ENCODE measurements around the gene IFNAR2. TPM values are rescaled to one million over a fixed set of nuclear protein-coding genes. Genes with fewer than 3 reads are reported as not detected.

IFNAR2 gene
- total RNA-seq, 3 donors from 2014 or later, result 10.4 to 16.5 (median 15.1) TPM

DNA sequence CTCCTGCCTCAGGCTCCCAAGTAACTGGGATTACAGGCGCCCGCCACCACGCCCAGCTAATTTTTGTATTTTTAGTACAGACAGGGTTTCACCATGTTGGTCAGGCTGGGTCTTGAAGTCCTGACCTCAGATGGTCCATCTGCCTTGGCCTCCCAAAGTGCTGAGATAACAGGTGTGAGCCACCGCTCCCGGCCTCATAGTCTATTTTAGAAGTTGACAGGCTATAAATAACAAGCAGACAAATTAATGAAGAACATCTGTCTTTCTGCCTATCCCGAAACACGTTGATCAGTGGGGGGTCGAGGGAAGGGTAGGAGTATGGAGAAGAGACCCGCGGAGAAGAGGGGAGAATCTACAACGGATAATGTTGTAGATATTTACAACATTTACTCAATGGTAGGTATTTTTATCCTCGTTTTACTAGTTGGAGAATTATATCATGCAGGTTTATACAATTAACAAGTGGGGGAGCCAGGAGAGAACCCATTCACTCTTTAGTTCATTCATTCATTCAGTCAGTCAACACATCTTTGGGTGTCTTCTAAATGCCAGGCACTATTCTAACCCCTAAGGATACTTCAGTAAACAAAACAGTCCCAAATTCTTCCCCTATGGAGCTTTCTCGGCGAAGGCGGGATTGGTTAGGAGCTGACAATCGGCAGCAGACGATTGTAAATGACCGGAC, 497 bp upstream of the IFNAR2 start:
- DNase-seq (ENCODE audit: low spot score in 2 of 2), result no peak
- Histone ChIP-seq H3K4me3 (peak overlapping the region; percentile 97 to 100 (median 98)), H3K4me1 (peaks cover 0 to 6% of the 10 kb centered on the region in 2 donors), H3K36me3 (no peaks in the 10 kb centered on the region), H3K9me3 (no peaks in the 10 kb centered on the region), H3K27ac (peak overlapping the region; percentile 90 to 98), H3K27me3 (no peaks in the 10 kb centered on the region)
- TF ChIP-seq, protein P1, sequence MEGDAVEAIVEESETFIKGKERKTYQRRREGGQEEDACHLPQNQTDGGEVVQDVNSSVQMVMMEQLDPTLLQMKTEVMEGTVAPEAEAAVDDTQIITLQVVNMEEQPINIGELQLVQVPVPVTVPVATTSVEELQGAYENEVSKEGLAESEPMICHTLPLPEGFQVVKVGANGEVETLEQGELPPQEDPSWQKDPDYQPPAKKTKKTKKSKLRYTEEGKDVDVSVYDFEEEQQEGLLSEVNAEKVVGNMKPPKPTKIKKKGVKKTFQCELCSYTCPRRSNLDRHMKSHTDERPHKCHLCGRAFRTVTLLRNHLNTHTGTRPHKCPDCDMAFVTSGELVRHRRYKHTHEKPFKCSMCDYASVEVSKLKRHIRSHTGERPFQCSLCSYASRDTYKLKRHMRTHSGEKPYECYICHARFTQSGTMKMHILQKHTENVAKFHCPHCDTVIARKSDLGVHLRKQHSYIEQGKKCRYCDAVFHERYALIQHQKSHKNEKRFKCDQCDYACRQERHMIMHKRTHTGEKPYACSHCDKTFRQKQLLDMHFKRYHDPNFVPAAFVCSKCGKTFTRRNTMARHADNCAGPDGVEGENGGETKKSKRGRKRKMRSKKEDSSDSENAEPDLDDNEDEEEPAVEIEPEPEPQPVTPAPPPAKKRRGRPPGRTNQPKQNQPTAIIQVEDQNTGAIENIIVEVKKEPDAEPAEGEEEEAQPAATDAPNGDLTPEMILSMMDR (IDR thresholded peaks at IDR 0.05), result no peak
- TF ChIP-seq POLR2AphosphoS5 (IDR thresholded peaks at IDR 0.05) (no peak), POLR2A (IDR thresholded peaks at IDR 0.05) (no peak)
- intact Hi-C loops (cut with DNase I; ENCODE audit: low total_unique reads), result no loop called here

DNA sequence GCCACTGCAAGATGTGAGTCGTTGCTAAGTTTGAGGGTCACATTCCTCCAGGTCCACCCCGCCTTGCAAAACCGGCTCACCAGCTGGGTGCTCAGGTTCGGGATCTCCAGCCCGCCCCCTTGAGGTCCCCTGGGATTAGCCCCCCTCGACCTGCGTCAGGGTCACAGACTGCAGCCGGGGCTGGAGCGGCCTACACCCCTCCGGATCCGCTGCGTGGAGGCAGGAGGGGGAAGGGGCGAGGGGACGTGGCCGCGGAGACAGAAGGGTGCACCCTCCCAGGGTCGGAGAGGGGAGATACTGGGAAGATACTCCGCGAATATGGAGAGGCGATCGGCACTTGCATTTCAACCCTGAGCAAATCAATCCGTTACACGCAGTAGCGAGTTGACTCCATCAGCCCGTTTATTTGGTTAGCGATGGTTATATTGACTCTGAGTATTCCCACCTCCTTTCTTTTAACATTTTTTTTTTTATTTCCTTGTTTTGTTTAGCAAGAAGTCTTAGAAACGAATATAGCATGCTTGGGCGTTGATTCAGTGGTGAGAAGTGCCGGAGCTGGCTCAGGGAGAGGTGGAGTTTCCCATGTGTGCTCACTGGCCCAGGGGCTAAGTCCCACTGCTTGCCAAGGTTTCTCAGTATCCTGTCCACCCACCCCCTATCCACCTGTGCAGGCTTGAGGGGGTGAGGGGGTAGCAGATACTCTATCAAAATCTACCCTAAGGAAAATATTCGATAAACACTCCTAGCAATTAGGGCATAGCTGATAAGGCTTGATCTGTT, 997 bp downstream of the IFNAR2 start:
- TF ChIP-seq POLR2AphosphoS5 (IDR thresholded peaks at IDR 0.05) (no peak), POLR2A (IDR thresholded peaks at IDR 0.05) (no peak)
- TF ChIP-seq, protein P1 (IDR thresholded peaks at IDR 0.05), result no peak
- Histone ChIP-seq H3K27ac (peak overlapping the region; percentile 90 to 98), H3K4me1 (peaks cover 0 to 6% of the 10 kb centered on the region in 2 donors), H3K36me3 (no peaks in the 10 kb centered on the region), H3K27me3 (no peaks in the 10 kb centered on the region), H3K4me3 (peak overlapping the region; percentile 97 to 100 (median 98)), H3K9me3 (no peaks in the 10 kb centered on the region)
- DNase-seq (ENCODE audit: low spot score in 2 of 2), result peak in 1 of 2 donors; percentile 42
- intact Hi-C loops (cut with DNase I; ENCODE audit: low total_unique reads), result no loop called here

DNA sequence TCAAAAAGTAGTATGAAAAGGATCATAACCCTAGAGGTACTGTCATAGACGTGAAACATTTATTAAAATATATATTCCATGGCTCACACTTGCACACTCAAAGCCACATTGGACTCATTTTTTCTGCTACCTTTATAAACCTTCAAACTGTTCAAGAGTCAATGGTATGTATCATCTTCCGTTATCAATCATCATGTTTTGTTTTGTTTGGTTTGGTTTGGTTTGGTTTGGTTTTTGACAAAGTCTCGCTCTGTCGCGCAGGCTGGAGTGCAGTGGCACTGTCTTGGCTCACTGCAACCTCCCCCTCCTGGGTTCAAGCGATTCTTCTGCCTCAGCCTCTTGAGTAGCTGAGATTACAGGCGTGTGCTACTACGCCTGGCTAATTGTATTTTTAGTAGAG, 1.8 kb downstream of the IFNAR2 start:
- DNase-seq (ENCODE audit: low spot score in 2 of 2), result no peak
- Histone ChIP-seq H3K4me3 (peak overlapping the region in 1 of 3 donors; percentile 100), H3K4me1 (peaks cover 0 to 6% of the 10 kb centered on the region in 2 donors), H3K9me3 (no peaks in the 10 kb centered on the region), H3K27ac (peak overlapping the region; percentile 20 to 90), H3K36me3 (no peaks in the 10 kb centered on the region), H3K27me3 (no peaks in the 10 kb centered on the region)
- intact Hi-C loops (cut with DNase I; ENCODE audit: low total_unique reads), result no loop called here
- TF ChIP-seq POLR2A (IDR thresholded peaks at IDR 0.05), result no peak

DNA sequence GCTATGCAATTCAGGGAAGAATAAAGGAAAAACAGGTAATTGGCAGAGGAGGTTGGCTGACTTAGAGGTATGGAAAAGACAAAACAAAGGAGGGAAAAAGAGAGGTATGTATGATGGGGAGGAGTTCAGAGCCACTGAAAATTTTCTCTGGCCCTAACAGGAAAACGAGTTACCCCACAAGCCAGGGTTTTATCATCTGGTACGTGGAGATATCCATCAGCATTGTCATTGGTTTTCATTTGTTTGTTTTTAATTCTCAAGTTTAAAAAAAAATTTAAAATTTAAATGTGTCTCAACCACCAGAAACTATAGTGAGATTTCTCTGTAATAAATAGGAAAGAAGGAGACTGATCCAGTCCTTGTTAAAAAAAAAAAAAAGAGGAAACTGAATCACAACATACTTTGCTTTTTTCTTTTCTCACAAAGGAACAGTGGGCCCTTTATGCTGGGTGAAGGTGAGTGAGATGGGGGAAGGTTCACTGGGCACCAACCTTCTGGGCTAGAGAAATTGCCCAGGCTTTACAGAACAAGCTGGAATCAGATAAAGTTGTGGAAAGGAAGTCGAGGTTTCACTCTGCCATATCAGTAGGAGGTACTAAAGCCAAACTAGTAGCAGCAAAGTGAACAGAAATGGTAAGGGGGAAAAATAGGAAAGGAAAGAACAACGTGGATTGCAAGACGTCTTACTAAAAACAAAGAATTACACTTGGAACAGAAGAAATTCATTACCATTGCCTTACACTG, 2.7 kb downstream of the IFNAR2 start:
- Histone ChIP-seq H3K4me3 (no peak overlapping the region), H3K27me3 (no peaks in the 10 kb centered on the region), H3K9me3 (no peaks in the 10 kb centered on the region), H3K4me1 (peaks cover 0 to 6% of the 10 kb centered on the region in 2 donors), H3K27ac (peak overlapping the region in 1 of 2 donors; percentile 90), H3K36me3 (no peaks in the 10 kb centered on the region)
- intact Hi-C loops (cut with DNase I; ENCODE audit: low total_unique reads), result no loop called here
- no peak for DNase-seq (ENCODE audit: low spot score in 2 of 2)
- TF ChIP-seq, protein P1 (IDR thresholded peaks at IDR 0.05), result no peak
- TF ChIP-seq POLR2AphosphoS5 (IDR thresholded peaks at IDR 0.05) (no peak), POLR2A (IDR thresholded peaks at IDR 0.05) (no peak)

DNA sequence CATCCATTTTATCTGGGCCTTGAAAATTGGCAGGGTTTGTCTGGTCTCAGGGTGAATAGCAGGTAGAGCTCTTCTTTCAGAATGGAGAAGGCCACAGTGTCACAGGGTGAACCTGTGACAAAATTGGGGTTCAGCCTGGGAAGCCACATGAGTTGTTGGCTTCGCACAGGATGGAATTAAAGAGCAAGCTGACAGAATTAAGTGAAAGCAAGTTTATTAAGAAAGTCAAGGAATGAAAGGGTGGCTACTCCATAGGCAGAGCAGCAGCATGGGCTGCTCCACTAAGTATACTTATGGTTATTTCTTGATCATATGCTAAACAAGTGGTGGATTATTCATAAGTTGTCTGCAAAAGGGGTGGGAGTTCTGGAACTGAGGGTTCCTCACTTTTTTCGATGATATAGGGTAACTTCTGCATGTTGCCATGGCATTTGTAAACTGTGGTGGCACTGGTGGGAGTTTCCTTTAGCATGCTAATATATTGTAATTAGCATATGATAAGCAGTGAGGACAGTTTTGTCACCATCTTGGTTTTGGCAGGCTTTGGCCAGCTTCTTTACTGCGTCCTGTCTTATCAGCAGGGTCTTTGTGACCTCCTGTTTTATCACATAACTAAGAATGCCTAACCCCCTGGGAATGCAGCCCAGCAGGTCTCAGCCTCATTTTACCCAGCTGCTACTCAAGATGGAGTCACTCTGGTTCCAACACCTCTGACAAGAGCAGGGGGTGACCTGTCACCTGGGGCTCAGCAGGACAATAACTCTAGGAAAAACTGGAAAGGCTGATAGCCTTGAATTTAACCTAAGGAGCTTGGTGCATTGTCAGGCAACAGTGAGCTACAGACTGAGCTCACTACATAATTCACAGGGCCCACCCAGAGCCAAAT, 5.1 kb downstream of the IFNAR2 start:
- DNase-seq (ENCODE audit: low spot score in 2 of 2), result no peak
- Histone ChIP-seq H3K4me1 (peaks cover 0 to 6% of the 10 kb centered on the region in 2 donors), H3K4me3 (no peak overlapping the region), H3K27ac (no peak overlapping the region), H3K27me3 (no peaks in the 10 kb centered on the region), H3K9me3 (no peaks in the 10 kb centered on the region), H3K36me3 (no peaks in the 10 kb centered on the region)
- intact Hi-C loops (cut with DNase I; ENCODE audit: low total_unique reads), result no loop called here
- TF ChIP-seq, protein P1 (IDR thresholded peaks at IDR 0.05), result no peak
- TF ChIP-seq POLR2AphosphoS5 (IDR thresholded peaks at IDR 0.05), result no peak
- TF ChIP-seq POLR2A (IDR thresholded peaks at IDR 0.05), result no peak

All from breast epithelium (tissue), 4 donors.